Neural cell (in vitro differentiated cells): ENCODE data around the gene COL27A1.

Source experiments
- EP300 ChIP-seq: fragments of 450-650 bp; conservative IDR thresholded peaks from 2 replicates; pipeline ENCODE4 v1.6.1; 2014; ENCODE audit warnings: antibody characterized with exemption, mild to moderate bottlenecking, moderate library complexity; ENCODE audit not compliant: poor library complexity, severe bottlenecking
- EZH2 ChIP-seq: fragments of 200-600, 300-800 bp; shearing (Covaris generic), sonication (generic); IDR thresholded peaks from 2 replicates; pipeline ENCODE4 v1.6.1; 2014; ENCODE audit warnings: antibody characterized with exemption, low read length, borderline replicate concordance, mild to moderate bottlenecking; ENCODE audit not compliant: insufficient read depth, poor library complexity, severe bottlenecking
- MXI1 ChIP-seq: fragments of 450-650 bp; conservative IDR thresholded peaks from 2 replicates; pipeline ENCODE4 v1.6.1; 2014; ENCODE audit warnings: antibody characterized with exemption, mild to moderate bottlenecking; ENCODE audit not compliant: poor library complexity, severe bottlenecking
- POLR2AphosphoS5 ChIP-seq: IDR thresholded peaks from 2 replicates; pipeline ENCODE4 v1.6.1; 2012
- RAD21 ChIP-seq: fragments of 450-650 bp; conservative IDR thresholded peaks from 2 replicates; pipeline ENCODE4 v1.6.1; 2014; ENCODE audit warnings: antibody characterized with exemption, mild to moderate bottlenecking, moderate library complexity
- TAF1 ChIP-seq: IDR thresholded peaks from 2 replicates; pipeline ENCODE4 v1.6.1; 2012; ENCODE audit warnings: low read depth
- TF ChIP-seq, protein P1 (sequence below): fragments of 450-650 bp; IDR thresholded peaks from 2 replicates; pipeline ENCODE4 v1.5.1; 2014; ENCODE audit warnings: antibody characterized with exemption, mild to moderate bottlenecking, moderate library complexity; ENCODE audit not compliant: poor library complexity, severe bottlenecking

DNA sequence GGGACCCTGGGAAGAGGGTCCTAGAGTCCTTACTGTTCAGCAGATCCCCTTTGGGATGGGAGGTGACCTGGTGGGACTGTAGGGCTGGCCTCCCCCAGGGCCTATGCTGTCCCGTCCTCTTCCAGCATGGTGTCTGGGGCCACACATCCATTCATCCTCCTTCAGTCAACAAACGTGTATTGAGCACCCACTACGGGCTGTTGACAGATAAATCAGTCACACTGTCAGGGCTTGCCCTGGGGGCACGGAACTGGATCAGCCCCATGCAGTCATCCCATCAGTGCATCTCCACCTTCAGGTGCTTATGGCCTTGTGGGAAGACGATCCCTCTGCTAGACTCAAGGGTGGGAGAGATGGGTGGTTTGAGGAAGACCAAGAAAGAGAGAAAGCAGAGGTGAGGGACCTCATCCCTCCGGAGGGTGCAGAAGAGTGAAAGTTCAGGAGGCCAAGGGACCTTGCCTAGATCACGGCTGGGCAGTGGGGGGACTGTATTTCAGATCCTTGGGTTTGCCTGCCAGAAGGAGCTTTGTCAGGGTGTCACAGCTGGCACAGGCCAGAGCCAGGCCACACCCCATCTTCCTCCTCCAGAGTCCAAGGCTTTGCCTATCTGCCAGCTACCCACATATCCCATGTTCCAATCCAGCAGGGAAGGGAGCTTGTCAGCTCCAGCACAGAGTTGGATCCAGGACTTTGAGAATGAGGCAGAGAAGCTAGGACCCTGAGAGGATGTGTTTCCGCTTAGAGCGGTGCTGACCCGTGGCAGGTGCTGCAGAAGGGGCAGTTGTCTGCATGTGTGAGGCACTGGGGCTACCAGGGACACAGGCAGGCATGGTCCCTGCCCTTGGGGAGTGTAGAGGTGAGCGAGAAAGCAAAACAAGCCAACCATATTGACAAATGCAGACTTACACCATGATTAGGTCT, 30.5 kb downstream of the COL27A1 start:
- no peak for TF ChIP-seq EZH2
- TF ChIP-seq TAF1: no peak
- TF ChIP-seq EP300: no peak
- TF ChIP-seq, protein P1, sequence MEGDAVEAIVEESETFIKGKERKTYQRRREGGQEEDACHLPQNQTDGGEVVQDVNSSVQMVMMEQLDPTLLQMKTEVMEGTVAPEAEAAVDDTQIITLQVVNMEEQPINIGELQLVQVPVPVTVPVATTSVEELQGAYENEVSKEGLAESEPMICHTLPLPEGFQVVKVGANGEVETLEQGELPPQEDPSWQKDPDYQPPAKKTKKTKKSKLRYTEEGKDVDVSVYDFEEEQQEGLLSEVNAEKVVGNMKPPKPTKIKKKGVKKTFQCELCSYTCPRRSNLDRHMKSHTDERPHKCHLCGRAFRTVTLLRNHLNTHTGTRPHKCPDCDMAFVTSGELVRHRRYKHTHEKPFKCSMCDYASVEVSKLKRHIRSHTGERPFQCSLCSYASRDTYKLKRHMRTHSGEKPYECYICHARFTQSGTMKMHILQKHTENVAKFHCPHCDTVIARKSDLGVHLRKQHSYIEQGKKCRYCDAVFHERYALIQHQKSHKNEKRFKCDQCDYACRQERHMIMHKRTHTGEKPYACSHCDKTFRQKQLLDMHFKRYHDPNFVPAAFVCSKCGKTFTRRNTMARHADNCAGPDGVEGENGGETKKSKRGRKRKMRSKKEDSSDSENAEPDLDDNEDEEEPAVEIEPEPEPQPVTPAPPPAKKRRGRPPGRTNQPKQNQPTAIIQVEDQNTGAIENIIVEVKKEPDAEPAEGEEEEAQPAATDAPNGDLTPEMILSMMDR: no peak
- no peak for TF ChIP-seq MXI1
- no peak for TF ChIP-seq POLR2AphosphoS5
- no peak for TF ChIP-seq RAD21
